ENCODE measurements around the gene SPRN.
"Not testable (repeated sequence)": the region's sequence is repeated elsewhere in the genome, so short reads cannot be mapped to it uniquely, and the experiment has no call there.

SPRN gene

DNA sequence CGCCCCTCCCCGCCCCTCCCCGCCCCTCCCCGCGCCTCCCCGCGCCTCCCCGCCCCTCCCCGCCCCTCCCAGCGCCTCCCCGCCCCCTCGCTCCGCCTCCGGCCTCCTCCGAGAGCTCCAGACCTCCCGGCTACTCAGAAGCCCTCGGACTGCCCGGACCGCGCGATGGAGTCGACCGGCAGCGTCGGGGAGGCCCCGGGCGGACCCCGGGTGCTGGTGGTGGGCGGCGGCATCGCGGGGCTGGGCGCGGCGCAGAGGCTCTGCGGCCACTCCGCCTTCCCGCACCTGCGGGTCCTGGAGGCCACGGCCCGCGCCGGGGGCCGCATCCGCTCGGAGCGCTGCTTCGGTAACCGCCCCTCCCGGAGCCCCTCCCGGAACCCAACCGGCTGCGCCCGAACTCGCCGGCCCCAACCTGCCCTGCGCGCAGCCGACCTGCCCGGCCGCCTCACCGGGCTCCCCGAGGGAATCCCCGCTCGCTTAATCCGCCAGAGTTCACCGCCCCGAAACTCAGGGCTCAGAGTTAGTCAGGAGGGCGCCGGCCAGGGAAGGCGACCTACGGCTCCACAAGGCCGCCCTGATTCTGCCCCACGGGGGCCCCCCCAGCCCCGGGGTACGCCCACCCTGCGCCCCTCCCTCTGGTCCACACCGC, 45.1 kb downstream of the SPRN start, which contains the start of gene PAOX:
Gene PAOX, plus strand, starts transcription at position 111 of the 649 bp plus-strand sequence. Its CDS starts 55 bp downstream, at position 166.
- peak within 1 kb of the TSS; percentile 72 for H3K4me3 ChIP-seq (ENCODE audit: low read depth, low read length)
- DNase-seq (ENCODE audit: low read depth): peak; percentile 65
- TF ChIP-seq, protein P1, sequence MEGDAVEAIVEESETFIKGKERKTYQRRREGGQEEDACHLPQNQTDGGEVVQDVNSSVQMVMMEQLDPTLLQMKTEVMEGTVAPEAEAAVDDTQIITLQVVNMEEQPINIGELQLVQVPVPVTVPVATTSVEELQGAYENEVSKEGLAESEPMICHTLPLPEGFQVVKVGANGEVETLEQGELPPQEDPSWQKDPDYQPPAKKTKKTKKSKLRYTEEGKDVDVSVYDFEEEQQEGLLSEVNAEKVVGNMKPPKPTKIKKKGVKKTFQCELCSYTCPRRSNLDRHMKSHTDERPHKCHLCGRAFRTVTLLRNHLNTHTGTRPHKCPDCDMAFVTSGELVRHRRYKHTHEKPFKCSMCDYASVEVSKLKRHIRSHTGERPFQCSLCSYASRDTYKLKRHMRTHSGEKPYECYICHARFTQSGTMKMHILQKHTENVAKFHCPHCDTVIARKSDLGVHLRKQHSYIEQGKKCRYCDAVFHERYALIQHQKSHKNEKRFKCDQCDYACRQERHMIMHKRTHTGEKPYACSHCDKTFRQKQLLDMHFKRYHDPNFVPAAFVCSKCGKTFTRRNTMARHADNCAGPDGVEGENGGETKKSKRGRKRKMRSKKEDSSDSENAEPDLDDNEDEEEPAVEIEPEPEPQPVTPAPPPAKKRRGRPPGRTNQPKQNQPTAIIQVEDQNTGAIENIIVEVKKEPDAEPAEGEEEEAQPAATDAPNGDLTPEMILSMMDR (conservative IDR thresholded peaks at IDR 0.05; ENCODE audit: low read depth, low read length): no peak

DNA sequence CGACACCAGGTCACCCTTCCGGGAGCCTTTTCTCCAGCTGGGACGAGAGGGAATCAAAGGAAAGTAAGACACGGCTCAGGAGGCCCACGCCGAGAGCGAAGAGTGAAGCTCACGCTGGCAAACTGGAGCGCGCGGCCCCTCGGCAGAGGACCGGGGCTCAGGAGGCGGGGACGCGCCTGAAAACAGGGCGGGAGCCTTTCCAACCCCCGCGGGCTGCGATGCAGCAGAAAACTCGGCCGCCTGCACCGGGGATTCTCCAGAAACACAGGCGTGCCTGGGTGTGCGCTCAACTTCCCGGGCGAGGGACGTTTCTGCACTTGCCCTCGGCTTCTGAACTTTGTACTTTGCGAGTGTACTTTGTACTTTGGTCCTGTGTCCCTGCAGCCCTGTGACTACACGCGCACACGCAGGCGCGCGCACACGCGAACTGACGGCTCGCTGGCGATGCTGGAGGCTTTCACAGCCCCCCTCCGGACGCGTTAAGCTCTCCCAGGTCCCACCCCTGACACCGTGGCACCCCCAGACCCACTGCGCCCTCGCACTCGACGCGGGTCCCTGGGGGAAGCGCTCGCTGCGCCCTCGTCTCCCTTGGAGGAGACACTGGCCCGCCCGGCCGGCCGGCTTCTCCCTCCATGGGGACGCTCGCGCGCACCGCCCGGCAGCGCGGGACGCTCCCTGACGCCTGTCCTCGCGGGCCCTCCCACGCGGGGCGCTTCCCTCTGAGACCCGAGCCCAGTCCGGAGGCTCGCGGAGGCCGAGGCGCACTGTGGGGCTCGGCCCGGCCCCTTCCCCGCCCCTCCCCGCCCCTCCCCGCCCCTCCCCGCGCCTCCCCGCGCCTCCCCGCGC, 46.0 kb downstream of the SPRN start:
- peak overlapping the region; percentile 72 for H3K4me3 ChIP-seq (ENCODE audit: low read depth, low read length)
- TF ChIP-seq, protein P1 (conservative IDR thresholded peaks at IDR 0.05; ENCODE audit: low read depth, low read length): no peak
- peak; percentile 52 for DNase-seq (ENCODE audit: low read depth)

DNA sequence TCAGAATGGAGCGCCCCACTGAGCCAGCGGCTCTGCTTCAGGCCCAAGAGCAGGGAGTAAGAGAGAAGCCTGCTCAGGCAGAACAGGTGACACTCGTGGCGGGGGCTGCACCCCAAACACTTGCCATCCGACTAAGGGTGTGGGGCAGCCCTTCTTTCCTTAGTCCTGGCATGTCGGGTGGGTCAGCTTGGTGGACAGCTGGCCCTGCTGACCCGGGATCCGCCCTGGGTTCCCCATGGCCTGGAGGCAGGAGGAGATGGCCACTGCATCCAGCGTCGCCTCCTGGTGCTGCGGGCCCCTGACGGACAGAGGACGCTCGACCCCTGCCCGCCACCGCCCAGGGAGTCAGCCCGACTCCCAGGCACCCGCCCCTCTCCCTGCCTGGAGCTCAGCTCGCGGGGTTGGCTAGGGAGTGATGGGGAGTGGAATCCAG, 46.6 kb downstream of the SPRN start:
- no peak for DNase-seq (ENCODE audit: low read depth)
- TF ChIP-seq, protein P1 (conservative IDR thresholded peaks at IDR 0.05; ENCODE audit: low read depth, low read length): no peak
- H3K4me3 ChIP-seq (ENCODE audit: low read depth, low read length): peak overlapping the region; percentile 72

DNA sequence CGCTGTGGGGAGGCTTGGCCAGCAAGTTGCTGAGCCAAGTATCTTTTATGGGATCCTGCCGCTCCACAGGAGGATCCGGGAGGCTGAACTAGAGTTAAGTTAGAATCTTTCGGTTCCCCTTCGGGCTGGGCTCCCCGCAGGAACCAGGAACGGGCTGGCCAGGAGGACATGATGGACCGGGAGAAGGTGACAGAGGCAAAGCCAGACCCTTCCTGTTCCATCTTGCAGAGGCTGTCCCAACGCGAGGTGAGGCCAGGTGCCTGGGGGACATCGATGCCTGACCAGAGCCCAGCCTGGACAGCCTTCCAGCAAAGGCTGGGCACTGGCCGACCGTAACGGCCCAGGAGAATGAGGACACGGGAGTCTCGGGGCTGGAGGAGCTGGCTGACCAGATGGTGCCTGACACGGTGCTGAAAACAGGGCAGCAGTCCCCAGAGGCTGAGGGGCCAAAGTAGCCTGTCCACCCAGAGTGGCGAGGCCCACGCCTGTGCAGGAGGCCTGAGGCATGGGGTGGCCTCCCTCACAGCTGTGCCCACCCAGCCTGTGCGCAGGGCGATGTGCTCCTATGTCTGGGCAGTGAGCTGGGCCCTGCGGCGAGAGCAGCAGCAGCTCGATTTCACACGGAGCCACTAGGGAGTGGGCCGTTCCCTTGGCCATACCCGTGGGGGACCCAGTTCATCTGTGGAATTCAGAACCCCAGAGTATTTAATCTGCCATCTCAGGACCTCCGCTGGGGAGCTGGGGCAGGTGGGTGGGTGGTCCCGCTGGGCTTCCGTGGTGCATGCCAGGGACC, 47.2 kb downstream of the SPRN start:
- no peak for DNase-seq (ENCODE audit: low read depth)
- TF ChIP-seq, protein P1 (conservative IDR thresholded peaks at IDR 0.05; ENCODE audit: low read depth, low read length): no peak
- H3K4me3 ChIP-seq (ENCODE audit: low read depth, low read length): no peak overlapping the region

DNA sequence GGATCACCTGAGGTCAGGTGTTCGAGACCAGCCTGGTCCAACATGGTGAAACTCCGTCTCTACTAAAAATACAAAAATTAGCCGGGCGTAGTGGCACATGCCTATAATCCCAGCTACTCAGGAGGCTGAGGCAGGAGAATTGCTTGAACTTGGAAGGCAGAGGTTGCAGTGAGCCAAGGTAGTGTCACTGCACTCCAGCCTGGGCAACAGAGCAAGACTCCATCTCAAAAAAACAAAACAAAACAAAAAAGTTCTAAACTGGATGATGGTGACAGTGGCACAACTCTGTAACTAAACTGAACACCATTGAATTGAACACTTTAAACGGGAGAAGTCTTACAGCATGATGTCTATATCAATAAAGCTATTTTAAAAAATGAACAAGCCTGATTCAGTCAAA, 48.2 kb downstream of the SPRN start:
- not testable (repeated sequence) for DNase-seq (ENCODE audit: low read depth)

DNA sequence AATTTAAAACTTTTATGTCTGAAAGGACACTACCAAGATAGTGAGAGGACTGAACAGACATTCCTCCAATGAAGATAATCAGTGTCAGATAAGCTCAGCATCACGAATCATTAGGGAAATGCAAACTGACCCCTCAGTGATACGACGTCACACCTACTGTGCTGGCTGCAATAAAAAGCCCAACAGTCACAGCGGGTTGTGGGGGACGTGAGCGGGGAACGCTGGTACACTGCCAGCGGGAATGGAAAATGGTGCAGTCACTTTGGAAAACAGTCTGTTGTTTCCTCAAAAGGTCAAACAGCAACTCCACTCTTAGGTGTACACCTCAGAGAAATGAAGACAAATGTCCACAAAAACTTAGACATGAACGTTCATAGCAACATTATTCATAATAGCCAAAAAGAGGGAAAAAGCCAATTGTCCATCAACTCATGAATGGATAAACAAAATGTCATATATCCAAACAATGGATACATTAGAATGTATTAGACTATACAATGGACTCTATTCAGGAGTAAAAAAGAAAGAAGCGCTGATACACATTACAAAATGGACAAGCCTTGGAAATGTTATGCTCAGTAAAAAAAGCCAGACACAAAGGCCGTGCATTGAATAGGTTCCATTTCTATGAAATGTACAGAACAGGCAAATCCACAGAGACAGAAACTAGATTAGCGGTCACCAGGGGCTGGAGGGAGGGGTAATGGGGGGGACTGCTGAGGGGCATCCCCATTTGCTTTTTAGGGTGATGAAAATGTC, 48.9 kb downstream of the SPRN start:
- TF ChIP-seq, protein P1 (conservative IDR thresholded peaks at IDR 0.05; ENCODE audit: low read depth, low read length): no peak
- no peak overlapping the region for H3K4me3 ChIP-seq (ENCODE audit: low read depth, low read length)
- DNase-seq (ENCODE audit: low read depth): no peak

More for the DNA sequence above, 48.2 kb downstream of the SPRN start:
- H3K4me3 ChIP-seq (ENCODE audit: low read depth, low read length): not testable (repeated sequence)
